ENCODE measurements around the gene CCDC9B.

CCDC9B gene

GRCh38 chr15:40331026-40331425 is 9.7 kb downstream of the CCDC9B start:
- DNase-seq (ENCODE audit: low read depth in 2 of 2): no peak

GRCh38 chr15:40330368-40330836 is 10.3 kb downstream of the CCDC9B start:
- DNase-seq (ENCODE audit: low read depth in 2 of 2): no peak

GRCh38 chr15:40329804-40330203 is 10.9 kb downstream of the CCDC9B start:
- no peak for DNase-seq (ENCODE audit: low read depth in 2 of 2)

GRCh38 chr15:40328751-40329150 is 12.0 kb downstream of the CCDC9B start:
- no peak for DNase-seq (ENCODE audit: low read depth in 2 of 2)

GRCh38 chr15:40328176-40328575 is 12.6 kb downstream of the CCDC9B start:
- DNase-seq (ENCODE audit: low read depth in 2 of 2): peak in 1 of 2 experiments; percentile 42

GRCh38 chr15:40327457-40327856 is 13.3 kb downstream of the CCDC9B start:
- no peak for DNase-seq (ENCODE audit: low read depth in 2 of 2)

- DNase-seq (ENCODE audit: low read depth in 2 of 2): no peak
Measured at GRCh38 chr15:40325700-40326099, 15.0 kb downstream of the CCDC9B start.

- DNase-seq (ENCODE audit: low read depth in 2 of 2): no peak
Measured at GRCh38 chr15:40325188-40325587, 15.6 kb downstream of the CCDC9B start.

- DNase-seq (ENCODE audit: low read depth in 2 of 2): no peak
Measured at GRCh38 chr15:40323953-40324937, 16.5 kb downstream of the CCDC9B start.

- peak; percentile 92 for DNase-seq (ENCODE audit: low read depth in 2 of 2)
Measured at GRCh38 chr15:40323239-40323952, 17.3 kb downstream of the CCDC9B start, which contains the start of gene INAFM2. INAFM2 (plus strand) TSS chr15:40323692; CDS start chr15:40324056, 364 bp downstream.

- DNase-seq (ENCODE audit: low read depth in 2 of 2): no peak
Measured at GRCh38 chr15:40322531-40323238, 18.1 kb downstream of the CCDC9B start.

- no peak for DNase-seq (ENCODE audit: low read depth in 2 of 2)
Measured at GRCh38 chr15:40320931-40321371, 19.8 kb downstream of the CCDC9B start.

GRCh38 chr15:40320409-40320808 is 20.3 kb downstream of the CCDC9B start:
- DNase-seq (ENCODE audit: low read depth in 2 of 2): no peak

- no peak for DNase-seq (ENCODE audit: low read depth in 2 of 2)
Measured at GRCh38 chr15:40317580-40317979, 23.2 kb downstream of the CCDC9B start.

GRCh38 chr15:40316931-40317330 is 23.8 kb downstream of the CCDC9B start:
- DNase-seq (ENCODE audit: low read depth in 2 of 2): no peak

- DNase-seq (ENCODE audit: low read depth in 2 of 2): no peak
Measured at GRCh38 chr15:40314723-40315276, 25.9 kb downstream of the CCDC9B start.

- DNase-seq (ENCODE audit: low read depth in 2 of 2): no peak
Measured at GRCh38 chr15:40313531-40314398, 27.0 kb downstream of the CCDC9B start.

GRCh38 chr15:40312370-40313158 is 28.2 kb downstream of the CCDC9B start:
- DNase-seq (ENCODE audit: low read depth in 2 of 2): no peak

- no peak for DNase-seq (ENCODE audit: low read depth in 2 of 2)
Measured at GRCh38 chr15:40310993-40311392, 29.7 kb downstream of the CCDC9B start.

Data from fibroblast of skin of left quadriceps (primary cell).